HG02943 (cell line): ENCODE measurements around the gene OR5D16.
"Not testable (repeated sequence)": the region's sequence is repeated elsewhere in the genome, so short reads cannot be mapped to it uniquely, and the experiment has no call there.

Experiments used
- ATAC-seq: cut with Tn5 transposase; IDR thresholded peaks from one replicate; pipeline ENCODE4 v1.9.1; 2021; ENCODE audit warnings: mild to moderate bottlenecking, low read depth, moderate library complexity; ENCODE audit not compliant: unreplicated experiment

The OR5D16 gene

DNA sequence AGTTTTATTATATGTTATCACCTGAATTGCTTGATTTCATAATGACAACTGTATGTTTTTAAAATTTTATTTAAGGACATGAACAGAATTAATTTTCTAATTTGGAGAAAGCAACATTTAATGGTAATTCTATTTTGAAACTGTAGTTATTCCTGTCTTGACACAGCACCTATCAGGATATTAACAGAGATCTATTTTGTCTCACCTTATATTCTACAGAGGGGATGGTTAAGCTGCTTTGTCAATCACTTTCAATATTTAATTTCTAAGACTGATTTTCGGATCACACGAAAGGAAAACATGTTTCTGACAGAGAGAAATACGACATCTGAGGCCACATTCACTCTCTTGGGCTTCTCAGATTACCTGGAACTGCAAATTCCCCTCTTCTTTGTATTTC, at the start of gene OR5D16:
Gene OR5D16, plus strand, starts transcription at position 301 of the 400 bp plus-strand sequence. Its CDS starts 0 bp downstream, at position 301.
- no peak for ATAC-seq

DNA sequence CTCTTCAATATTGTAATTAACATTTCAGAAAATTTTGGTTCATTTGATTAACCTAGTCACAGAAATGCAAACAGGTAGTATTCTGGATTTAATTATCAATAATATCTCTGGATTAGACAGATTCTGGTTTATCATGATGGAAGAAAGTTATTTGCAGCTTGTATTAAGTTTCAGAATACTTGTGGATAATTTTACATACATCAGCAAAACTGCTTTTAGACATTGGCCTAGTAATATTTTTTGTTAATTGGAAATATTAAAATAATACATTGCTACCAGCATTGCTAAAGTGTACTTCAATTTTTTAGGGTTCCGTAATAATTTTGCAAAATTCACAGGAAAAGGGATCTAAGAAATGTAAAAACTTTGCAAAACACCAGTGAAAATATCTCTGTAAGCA, 46.9 kb upstream of the OR5D16 start:
- no peak for ATAC-seq

DNA sequence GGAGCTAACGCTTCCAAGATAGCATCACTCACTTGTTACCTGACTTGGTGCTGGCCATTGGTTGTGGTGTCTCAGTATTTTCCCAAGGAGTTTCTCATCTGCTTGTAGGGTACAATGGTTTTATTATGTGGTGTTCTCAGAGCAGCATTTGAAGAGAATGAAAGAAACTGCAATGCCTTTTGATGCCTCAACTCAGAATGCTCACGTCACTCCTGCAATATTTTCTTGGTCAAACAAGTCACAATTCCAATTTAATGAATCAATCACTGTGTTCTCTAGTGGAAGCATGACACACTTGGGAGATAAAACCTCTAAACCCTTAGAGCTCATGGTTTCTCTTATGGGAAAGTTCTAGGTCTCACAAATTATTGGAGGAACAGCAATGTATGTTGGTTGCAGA, 45.2 kb upstream of the OR5D16 start:
- no peak for ATAC-seq

DNA sequence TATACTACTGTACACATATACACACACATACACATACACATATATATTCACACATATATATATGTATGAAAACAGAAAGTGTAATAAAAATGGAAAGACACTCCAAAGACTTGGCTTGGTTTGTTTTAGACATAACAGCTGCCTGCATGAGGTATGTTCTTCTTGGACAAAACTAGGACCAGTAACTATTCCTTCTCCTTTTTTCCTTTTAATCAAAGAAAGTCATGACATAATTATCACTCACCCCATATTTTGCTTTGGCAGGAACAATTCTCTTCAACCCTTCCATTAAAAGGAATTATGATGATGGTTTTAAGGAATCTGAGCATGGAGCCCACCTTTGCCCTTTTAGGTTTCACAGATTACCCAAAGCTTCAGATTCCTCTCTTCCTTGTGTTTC, 43.3 kb upstream of the OR5D16 start, which contains the start of gene OR5D14:
Gene OR5D14, plus strand, starts transcription at position 301 of the 400 bp plus-strand sequence. Its CDS starts 0 bp downstream, at position 301.
- ATAC-seq, result no peak

DNA sequence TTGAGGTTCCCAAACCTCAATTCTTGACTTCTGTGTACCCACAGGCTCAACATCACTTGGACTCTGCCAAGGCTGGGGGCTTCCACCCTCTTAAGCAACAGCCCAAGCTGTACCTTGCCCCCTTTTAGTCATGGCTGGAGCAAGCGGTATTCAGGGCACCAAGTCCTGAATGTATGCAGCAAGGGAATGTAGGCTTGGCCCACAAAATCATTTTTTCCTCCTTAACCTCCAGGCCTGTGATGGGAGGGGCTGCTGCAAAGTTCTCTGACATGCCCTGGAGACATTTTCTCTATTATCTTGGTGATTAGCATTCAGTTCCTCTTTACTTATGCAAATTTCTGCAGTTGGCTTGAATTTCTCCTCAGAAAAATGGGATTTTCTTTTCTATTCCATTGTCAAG, 32.3 kb upstream of the OR5D16 start:
- no peak for ATAC-seq

DNA sequence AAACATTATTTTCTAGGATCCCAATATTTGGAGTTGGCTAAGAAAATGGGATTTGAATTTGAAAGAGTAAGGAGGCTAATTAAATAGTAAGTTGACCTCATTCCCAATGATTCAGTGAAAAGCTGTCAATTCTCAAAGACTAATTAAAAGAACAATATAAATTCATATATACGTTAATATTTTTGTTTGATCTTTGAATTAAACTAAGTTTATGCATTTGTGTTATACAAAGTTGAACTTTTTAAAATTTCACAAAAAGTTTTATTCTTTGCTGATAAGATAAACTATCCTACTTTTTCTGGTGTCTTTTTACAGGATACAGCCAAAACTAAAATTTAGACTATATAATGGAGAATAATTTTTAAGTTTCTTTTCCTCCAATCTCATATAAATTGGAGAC, 27.5 kb upstream of the OR5D16 start, which contains the start of gene OR5L1:
Gene OR5L1, plus strand, starts transcription at position 301 of the 400 bp plus-strand sequence. CDS start 100 bp downstream, outside the sequence.
- ATAC-seq, result no peak

DNA sequence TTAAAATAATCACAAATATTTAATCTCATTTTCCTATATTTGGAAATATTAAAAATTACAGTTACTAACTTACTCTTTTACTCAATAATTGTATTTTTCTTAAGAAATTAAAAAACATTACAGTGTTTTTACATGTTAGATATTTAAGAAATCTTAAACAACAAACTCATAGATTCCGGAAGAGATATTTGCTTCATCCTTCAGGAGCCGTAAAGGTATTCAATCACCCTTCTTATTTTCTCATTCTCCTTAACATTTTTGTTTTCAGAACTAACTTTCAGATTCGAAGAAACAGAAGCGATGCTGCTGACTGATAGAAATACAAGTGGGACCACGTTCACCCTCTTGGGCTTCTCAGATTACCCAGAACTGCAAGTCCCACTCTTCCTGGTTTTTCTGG, 19.2 kb upstream of the OR5D16 start, which contains the start of gene OR5D18:
Gene OR5D18, plus strand, starts transcription at position 301 of the 400 bp plus-strand sequence. Its CDS starts 0 bp downstream, at position 301.
- ATAC-seq, result no peak

DNA sequence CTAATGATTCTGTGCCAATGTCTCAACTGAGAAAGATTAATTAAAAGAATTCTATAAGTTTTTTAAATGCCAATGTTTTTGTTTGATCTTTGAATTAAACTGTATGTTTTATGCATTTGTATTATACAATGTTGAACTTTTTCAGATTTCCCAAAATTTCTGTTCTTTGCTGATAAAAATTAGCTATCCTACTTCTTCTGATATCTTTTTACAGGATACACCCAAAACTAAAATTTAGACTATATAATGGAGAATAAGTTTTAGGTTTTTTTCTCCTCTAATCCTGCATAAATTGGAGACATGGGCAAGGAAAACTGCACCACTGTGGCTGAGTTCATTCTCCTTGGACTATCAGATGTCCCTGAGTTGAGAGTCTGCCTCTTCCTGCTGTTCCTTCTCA, 11.6 kb upstream of the OR5D16 start, which contains the start of gene OR5L2:
Gene OR5L2, plus strand, starts transcription at position 301 of the 400 bp plus-strand sequence. Its CDS starts 0 bp downstream, at position 301.
- no peak for ATAC-seq

DNA sequence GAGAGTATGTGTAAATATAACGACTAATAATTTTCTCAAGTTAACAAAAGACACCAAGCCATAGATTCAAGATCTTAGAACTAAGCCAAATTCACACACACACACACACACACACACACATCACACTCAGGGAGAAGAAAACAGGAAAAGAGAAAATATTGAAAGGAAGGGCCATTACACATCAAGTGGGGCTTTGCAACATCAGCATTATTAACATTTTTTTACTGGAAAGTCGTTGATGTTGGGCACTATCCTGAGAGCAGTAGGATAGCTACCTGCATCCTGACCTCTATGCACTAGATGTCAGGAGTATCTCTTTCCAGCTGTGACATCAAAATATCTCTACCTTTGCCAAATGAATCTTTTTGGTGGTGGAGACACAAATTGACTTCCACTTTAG, 8.9 kb downstream of the OR5D16 start:
- no peak for ATAC-seq

DNA sequence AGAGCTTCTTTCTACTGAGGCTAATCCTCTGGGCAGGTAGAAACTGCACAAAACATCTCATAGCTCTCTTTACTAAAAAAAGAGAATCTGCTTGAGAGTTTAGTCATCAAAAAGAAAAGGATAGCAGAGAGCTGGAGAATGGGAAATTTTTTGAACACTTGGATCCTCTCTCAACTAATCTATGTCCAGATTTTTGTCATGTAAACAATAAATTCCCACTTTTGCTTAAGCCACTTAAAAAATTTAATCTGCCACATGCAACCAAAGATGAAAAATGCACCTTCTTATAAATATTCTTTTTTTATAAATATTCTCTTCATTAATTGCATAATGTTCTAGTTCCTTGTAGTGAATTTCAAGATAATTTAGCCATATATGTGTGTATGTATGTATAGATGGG, 10.5 kb downstream of the OR5D16 start:
- no peak for ATAC-seq

DNA sequence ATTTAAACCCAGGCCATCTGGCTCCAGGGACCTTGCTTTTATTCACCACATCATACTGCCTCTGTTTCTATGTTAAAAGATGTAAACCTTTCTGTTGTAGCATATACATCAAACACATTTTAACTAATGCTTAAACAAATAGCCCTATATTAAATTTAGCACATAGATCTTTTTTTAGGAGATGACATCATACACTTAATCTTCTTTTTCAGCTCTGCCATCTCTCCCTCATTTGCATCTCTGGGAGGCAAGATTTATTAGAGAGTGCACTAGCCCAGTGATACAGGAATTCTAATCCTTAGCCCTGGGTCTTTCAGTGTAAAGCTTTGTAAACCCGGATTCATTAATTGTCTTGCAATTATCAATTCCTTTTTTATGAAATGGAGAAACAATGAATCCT, 13.6 kb downstream of the OR5D16 start:
- no peak for ATAC-seq

DNA sequence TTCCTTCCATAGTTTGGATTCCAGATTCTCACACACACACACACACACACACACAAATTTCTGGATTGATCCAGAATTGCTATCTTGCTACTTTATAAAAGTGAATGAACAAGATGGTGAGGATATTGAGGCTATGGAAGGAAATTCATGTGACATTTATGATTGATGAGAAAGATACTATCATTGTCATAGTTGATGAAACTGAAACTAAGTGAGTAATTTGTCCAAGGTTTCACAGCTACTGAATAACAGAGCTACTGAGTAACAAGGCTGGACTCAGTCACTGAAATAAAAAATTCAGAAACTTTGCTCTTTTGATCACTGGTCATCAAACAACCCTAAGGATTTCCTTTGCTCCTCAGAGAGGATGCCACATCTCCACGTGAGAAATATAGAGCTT, 16.2 kb downstream of the OR5D16 start:
- no peak for ATAC-seq

DNA sequence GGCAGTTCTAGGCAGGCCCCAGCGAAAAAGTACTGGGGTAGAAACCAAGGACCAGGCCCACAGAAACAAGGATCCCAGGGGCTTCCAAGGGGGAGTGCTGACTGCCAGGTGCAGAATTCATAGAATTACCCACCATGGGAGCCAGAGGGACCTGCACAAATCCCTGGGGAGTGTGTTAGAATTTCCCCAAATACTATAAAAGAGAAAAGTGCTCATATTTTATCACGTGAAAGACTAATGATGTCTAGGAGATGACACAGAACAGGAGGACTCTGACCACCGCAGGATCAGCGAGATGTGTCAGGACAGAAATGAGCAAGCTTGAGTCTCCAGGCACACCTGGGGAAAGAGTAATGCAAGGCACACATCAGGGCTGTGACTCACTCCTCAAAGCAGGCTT, 28.8 kb downstream of the OR5D16 start:
- not testable (repeated sequence) for ATAC-seq

DNA sequence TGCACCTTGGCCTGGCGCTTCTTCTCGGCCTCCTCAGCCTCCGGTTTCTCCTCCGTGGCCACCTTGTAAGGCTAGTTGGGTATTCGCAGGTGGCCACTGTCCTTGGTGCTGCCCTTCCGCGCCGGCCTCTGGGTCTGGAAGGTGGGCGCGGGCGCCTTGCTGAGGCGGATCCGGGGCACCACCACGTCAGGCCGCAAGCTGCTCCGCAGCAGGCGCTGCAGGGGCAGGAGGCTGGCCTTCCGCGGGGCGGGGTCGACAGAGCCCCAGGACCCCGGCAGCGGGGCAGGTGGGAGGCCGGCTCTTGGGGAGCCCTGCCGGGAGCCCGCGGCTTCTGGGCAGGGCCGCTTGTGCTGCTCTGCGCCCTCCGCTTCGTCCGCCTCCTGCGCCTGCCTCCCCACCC, 34.2 kb downstream of the OR5D16 start:
- ATAC-seq, result not testable (repeated sequence)

DNA sequence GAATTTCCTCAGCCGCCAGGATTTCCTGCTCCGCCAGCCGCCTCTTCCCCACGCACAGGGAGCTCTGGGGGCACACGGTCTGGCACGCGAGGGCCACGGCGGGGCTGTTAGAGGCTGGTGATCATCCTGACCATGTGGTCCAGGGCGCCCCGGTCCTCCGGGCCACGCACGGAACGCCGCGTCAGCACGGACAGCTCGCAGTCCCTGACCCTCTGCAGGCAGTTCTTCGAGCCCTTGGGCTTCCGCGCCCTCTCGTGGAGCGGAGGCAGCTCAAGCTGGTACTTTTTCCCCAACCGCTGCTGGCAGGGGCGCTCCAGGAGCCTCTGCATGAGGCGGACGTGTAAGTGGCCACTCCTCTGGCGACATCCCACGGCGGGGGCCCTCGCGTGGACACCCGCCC, 34.6 kb downstream of the OR5D16 start:
- not testable (repeated sequence) for ATAC-seq

DNA sequence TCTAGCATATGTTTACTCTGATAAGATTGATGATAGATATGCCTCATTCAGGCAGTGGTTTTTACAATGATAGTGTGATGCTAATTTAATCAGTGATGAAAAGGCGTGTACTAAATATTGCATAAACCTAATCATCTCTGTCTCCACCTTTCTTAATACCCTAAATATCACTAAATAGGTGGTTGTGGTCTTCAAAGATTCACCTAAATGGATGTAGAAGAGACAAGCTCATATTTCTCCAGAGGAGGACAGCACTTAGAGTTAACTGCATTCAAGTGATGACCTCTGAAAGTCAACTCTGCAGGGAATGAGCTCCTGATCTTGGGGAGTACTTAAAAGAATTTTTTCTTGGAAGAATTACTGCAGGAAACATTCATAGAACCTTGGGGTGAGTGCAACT, 44.4 kb downstream of the OR5D16 start, which contains the start of gene TRIM51:
Gene TRIM51, plus strand, starts transcription at position 301 of the 400 bp plus-strand sequence. CDS start 2,132 bp downstream, outside the sequence.
- ATAC-seq, result not testable (repeated sequence)

DNA sequence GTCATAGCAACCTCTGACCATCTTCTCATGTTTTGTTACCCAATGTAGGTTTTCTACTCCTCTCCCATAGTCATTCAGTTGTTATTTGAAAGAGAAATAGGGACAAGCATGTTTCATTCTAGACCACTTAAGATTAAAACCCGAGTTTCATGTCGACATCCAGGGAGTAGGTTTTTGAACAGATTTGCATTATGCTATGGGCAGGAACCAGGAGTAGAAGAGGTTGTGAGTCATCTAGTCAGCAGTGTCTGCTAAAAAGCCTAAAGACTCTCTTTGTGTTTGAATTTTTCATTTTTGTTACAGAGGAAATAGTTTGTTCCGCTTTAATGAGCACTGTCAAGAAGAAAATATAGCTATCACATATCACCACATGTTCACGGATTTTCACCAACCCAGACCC, 46.4 kb downstream of the OR5D16 start:
- not testable (repeated sequence) for ATAC-seq

DNA sequence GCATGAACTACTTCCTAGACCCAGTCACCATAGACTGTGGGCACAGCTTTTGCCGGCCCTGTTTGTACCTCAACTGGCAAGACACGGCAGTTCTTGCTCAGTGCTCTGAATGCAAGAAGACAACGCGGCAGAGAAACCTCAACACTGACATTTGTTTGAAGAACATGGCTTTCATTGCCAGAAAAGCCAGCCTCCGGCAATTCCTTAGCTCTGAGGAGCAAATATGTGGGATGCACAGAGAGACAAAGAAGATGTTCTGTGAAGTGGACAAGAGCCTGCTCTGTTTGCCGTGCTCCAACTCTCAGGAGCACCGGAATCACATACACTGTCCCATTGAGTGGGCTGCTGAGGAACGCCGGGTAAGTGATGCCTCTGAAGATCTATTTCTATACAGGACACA, 46.9 kb downstream of the OR5D16 start:
- ATAC-seq, result not testable (repeated sequence)
